NCI-H187 (cell line): Measurements from ENCODE around the gene TRIM67.

Source experiments
- DNase-seq, 2 experiments: peaks; one replicate each; lab custom pipeline; 2025; lab: John Stamatoyannopoulos, UW

The TRIM67 gene

GRCh38 chr1:231233735-231234417 is 72.0 kb downstream of the TRIM67 start:
- no peak for DNase-seq

GRCh38 chr1:231234506-231234905 is 72.6 kb downstream of the TRIM67 start:
- DNase-seq: no peak

- DNase-seq: no peak
Measured at GRCh38 chr1:231235526-231236207, 73.8 kb downstream of the TRIM67 start.

- no peak for DNase-seq
Measured at GRCh38 chr1:231236208-231236591, 74.3 kb downstream of the TRIM67 start.

- DNase-seq: no peak
Measured at GRCh38 chr1:231236938-231237337, 75.1 kb downstream of the TRIM67 start.

- no peak for DNase-seq
Measured at GRCh38 chr1:231238298-231238697, 76.4 kb downstream of the TRIM67 start.

DNA sequence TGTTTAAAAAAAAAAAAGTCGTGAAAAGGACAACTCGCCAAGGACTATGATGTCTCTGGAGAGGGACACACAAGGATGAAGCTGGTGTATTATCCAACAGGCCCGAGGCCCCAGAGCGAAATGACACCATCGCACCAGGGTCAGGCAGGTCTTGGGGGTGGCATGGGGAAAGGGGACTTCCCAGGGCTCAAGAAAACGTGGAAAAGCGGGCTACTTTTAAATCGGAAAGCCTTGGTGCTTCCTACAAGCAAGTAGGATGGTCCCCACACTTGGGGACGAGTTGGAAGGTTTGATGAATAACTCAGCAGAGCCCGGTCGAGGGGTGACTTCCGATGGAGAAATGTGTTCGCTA is 78.6 kb downstream of the TRIM67 start:
- no peak for DNase-seq

GRCh38 chr1:231240883-231241735 is 79.3 kb downstream of the TRIM67 start, which contains the start of gene GNPAT:
TSS of gene GNPAT (plus strand) at chr1:231241212. CDS start at chr1:231241379, 167 bp downstream.
- peak; percentile 37 to 48 for DNase-seq

DNA sequence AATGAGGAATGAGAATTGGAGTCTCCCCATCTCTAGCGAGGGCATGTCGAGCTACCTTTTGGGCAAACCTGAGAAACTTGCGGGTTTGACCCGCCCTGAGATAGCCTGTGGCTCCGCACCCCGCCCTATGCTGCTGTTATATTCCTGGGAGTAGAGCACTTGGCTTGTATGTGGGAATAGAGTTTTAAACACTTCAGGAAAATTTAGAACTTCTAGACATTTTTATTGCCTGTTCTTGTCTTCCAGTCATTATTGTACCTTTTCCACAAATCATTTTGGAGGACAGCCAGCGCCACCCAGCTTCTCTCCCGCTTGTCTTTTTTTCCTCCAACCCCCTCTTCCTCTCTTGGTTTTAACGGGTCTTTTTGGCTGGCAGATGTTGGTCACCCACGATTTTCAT is 79.9 kb downstream of the TRIM67 start:
- DNase-seq: no peak

- no peak for DNase-seq
Measured at GRCh38 chr1:231242516-231243198, 80.8 kb downstream of the TRIM67 start.

DNA sequence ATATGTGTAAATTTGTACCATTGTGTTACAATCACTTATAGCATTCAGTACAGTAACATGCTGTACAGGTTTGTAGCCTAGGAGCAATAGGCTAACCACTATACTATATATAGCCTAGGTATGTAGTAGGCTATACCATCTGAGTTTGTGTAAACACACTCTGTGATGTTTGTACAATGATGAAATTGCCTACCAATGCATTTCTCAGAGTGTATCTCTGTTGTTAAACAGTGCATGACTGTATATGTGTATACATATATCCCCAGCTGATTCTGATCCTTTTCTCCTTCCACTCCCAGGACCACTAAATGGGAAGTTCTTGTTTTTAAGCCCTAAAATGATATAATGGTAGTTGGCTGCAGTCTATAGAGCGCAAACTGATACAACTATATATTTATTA is 86.9 kb downstream of the TRIM67 start:
- DNase-seq: no peak

GRCh38 chr1:231252336-231252735 is 90.5 kb downstream of the TRIM67 start:
- no peak for DNase-seq

GRCh38 chr1:231260351-231260750 is 98.5 kb downstream of the TRIM67 start:
- DNase-seq: no peak

- DNase-seq: no peak
Measured at GRCh38 chr1:231264642-231265041, 102.8 kb downstream of the TRIM67 start.

DNA sequence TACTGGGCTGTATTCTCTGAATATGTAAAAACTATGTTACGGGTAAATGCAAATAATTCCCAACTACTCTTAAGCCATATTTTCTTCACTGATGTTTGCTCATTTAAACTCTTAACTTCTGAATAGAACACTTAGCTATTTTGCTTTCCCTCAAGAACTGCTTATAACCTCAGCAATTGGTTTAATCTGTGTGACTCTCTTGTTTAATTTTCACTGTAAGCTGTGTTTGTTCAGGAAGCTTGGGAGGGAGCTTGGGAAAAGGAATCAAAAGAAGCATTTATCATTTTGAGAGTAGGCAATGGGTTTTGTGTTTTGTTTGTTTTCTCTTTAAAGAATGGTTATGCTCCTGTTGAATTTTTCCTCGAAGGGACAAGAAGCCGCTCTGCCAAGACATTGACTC is 103.5 kb downstream of the TRIM67 start:
- DNase-seq: no peak

DNA sequence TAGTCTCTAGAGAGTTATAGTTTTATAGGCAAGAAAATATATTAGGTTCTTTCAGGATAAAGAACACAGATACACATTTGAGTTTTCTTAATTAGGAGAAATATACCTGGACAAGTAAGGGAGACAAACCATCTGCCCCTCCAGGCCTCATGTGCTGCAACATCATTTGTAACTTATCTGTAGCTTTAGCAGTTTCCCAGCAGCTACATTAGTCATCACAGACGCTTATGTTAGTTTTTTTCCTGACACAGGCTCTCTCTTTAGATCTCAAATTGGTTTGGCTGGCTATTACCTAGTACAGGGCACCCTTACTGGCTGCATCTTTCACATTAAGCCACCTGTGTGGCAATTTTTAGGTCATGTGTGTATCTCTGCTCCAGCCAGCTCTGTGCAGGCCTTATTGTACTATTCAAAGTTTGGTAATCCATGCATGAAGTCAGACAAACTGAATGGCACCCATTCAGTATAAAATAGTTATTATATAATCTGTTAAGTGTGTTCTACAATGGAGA is 105.0 kb downstream of the TRIM67 start:
- DNase-seq: no peak
